GM18507 (cell line): ENCODE data around the gene PAQR5.
"Not testable (repeated sequence)": the region's sequence is repeated elsewhere in the genome, so short reads cannot be mapped to it uniquely, and the experiment has no call there.

ENCODE experiments used
- DNase-seq: peaks from one replicate; pipeline ENCODE4 v3.0.0; 2011; ENCODE audit warnings: low read depth; ENCODE audit not compliant: insufficient read length; ENCODE audit errors: extremely low spot score
- FAIRE-seq: peaks from 2 replicates; lab custom pipeline; 2011; peaks lifted over from hg19 to GRCh38; lab: Jason Lieb, UNC

Gene PAQR5

DNA sequence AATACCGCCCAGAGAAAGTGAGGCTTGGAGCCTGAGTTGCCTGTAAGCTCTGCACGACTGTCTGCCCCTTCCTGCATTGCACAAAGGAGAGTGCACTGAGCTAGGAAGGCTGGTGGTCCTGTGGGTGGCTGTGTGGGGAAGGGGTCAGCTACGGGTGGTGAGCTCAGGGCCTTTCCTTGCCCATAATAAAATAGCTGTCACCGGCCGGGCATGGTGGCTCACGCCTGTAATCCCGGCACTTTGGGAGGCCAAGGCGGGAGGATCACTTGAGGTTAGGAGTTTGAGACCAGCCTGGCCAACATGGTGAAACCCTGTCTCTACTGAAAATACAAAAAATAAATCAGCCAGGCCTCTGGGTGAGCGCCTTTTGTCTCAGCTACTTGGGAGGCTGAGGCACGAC, 7.1 kb upstream of the PAQR5 start:
- not testable (repeated sequence) for DNase-seq, FAIRE-seq

DNA sequence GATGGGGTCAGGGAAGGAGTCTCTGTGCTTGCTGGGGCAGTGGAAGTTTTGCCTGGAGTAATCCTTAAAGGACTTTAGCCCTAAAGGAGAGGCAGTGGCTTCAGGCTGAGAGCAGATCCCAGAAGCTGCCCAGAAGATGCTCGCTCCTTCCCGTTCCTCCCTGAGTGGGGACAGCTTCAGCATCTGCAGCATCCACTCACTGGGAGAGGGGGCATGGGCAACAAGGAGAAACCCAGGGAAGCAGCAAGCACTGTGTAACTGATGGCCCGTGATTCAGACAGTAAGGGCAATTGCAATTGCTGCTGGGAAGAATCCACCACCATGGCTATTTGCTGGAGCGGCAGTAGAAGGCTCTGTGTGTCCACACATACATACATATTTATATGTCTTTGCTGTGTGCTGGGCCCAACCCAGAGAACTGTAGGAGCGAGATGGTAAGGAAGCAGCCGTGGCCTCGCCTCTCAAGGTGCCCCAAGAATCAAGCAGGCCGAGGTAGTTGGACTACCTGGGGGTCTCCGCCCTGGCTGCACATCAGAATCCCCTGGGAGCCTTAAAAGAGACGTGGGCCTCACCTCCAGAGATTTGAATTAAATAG, 5.8 kb upstream of the PAQR5 start:
- DNase-seq (no peak), FAIRE-seq (no peak)

DNA sequence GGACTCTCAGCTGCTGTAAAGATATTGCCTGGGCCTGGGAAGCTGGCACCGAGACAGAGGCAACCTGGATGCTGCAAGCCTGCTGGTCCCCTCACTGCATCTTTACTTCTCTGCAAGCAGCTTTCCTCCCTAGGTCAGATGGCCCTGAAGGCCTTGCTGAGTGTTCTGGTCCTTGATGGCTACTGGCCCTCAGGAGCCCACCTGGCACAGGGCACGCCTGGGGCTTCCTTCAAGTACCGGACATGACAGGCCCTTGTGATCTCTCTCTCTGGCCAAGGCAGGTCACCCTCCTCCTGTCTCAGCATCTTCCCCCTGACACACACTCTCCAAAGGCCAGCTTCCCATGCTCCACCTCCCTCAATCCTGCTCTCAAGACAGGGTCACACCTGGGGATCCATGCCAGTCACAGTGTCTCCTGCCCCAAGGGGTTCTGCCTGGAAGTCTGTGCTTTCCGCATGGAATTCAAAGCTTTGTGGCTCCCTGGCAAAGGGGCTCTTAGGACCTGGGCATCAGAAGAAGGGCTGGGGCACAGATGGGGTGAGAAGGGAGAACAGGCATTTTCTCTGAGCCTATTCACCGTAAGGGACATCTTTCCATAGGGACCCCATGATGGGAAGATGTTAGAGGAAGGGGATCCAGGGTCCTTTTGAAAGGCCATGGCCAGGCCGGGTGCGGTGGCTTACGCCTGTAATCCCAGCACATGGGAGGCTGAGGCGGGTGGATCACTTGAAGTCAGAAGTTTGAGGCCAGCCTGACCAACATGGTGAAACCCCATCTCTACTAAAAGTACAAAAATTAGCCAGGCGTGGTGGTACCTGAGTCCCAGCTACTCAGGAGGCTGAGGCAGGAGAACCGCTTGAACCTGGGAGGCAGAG, 4.7 kb upstream of the PAQR5 start:
- no peak for DNase-seq
- no peak for FAIRE-seq

DNA sequence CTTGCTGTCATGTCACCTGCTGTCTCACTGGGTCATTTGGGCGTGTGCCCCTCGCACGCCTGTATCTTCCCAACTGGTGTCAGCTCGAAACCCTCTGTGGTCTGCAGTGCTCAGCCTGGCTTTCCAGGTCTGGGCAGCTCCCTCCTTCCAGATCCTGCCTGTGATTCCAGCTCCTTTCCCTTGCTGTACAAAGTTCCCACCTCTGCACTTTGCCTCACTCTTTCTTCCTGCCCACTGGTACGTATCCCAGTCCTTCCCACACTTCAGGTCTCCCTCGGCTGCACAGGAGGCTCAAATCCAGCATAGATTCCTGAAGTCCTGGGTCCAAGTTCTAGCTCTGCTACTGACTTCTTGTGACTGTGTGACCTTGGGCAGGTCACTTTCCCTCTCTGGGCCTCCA, 2.1 kb upstream of the PAQR5 start:
- FAIRE-seq (no peak), DNase-seq (no peak)

DNA sequence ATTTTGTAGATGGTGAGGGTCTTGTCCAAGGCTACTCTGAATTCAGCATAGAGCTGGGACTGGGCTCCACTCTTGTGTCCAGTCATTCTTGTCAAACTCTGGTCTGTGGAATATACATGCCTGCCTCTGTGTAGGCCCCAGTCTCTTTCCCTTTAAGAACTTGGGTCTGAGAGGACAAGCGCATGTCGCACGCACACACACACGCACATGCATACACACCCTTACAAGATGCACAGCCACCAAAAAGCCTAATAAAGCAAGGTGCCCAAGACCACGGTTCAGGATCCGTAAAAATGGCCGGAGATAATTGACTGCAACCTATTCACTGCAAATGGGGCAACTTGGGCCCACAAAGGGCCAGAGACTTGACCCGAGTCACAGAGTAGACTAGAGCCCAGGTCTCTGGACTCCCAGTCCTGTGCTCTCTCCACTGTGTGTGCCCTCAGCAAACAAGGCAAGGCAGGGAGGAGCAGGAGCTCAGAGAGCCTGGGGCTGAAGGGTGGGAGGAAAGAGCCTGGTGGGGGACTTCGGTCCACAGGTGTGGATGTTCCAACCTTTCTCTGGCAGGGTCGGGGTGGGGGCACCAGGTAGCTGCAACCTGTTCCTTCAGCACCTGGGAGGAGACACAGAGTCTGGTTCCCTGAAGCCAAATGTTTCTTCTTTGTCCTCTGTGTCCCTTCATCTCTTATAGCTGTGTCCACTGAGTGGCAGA, 914 bp upstream of the PAQR5 start:
- FAIRE-seq: no peak
- no peak for DNase-seq

DNA sequence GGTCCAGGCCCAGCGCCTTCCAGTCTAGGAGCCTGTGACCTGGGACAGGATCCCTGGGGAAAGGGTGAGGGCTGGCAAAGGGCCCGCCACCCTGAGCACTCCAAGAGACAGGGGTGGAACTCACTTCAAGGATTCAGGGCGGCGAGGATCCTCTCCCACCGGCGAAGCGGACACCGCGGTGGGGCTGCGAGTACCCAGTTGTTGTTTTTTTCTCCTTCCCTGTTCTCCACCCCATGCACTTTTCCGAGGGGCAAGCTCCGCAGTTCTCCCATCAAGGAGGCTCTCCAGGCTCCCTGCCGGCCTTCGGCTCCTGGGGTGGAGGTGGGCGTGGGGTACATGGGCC, 387 bp upstream of the PAQR5 start:
- no peak for DNase-seq
- no peak for FAIRE-seq

DNA sequence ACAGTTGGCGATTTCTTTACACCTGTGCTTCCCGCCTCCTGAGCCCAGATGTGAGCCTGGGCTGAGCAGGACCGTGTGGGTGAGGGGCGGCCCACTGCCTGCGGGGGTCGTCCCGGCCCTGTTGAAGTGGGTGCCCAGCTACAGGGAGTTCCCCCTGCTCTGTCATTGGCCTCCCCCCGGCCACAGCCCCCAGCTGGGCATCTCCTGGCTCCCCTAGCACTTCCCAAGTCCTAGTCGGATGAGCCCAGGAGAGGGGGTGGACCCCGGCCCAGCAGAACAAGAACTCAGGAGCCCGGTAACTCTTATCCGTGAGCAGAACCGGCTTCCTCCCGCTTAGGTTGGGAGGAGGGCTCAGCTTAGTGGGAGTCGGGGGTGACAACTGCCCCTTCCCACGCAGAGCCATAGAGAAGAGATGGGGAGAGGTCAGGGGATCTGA, 757 bp downstream of the PAQR5 start:
- no peak for FAIRE-seq
- no peak for DNase-seq

DNA sequence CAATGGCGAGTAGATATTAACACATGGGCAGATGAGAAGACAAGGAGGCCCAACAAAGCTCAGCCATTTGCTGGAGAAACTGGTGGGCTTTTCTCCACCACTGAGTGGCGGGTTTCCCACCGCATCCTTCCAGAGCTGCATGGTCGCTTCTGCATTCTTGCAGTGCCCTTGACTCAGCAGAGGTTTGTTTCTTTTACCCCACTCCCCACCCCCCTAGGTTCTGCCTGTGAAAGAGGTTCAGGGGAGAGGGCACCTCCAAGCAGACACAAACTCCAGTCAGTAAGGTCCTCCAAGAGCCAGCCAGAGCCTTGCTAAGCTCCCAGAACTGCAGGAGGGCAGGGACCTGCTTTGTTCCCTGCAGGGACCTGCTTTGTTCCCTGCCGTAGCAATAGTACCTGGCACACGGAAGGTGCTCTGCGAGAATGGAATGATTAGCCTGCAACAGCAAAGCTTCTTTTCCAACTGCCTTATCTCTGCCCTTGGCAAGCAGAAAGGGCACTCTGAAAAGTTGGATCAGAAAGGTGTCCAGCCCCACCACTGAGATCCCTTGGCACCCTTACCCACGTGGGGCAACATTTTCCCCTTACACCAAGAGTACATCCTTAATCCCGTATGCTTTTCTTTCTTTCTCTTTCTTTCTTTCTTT, 1.4 kb downstream of the PAQR5 start:
- DNase-seq (no peak), FAIRE-seq (no peak)

DNA sequence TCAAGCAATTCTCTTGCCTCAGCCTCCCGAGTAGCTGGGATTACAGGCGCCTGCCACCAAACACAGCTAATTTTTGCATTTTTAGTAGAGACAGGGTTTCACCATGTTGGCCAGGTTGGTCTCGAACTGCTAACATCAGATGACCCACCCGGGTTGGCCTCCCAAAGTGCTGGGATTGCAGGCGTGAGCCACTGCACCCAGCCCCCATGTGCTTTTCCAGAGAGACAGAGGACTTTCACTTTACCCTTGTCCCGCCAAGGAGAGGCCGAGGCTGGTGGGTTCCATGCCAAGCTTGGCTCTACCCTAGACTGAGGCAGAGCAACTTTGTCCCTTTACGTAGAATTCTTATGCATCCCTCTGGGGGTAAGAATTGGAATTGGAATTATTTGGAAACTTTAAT, 2.4 kb downstream of the PAQR5 start:
- FAIRE-seq, DNase-seq: not testable (repeated sequence)

DNA sequence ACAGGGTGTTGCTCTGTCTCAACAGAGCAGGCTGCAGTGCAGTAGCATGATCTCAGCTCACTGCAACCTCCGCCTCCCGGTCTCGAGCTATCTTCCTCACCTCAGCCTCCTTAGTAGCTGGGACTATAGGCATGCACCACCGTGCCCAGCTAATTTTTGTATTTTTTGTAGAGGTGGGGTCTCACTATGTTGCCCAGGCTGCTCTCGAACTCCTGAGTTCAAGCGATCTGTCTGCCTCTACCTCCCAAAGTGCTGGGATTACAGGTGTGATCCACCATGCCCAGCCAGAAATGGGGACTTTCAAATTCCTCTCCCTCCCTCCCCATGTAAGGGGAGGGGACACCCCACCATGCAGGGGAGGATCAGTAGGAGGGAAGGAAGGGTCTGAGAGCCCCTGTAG, 3.4 kb downstream of the PAQR5 start:
- not testable (repeated sequence) for DNase-seq, FAIRE-seq

DNA sequence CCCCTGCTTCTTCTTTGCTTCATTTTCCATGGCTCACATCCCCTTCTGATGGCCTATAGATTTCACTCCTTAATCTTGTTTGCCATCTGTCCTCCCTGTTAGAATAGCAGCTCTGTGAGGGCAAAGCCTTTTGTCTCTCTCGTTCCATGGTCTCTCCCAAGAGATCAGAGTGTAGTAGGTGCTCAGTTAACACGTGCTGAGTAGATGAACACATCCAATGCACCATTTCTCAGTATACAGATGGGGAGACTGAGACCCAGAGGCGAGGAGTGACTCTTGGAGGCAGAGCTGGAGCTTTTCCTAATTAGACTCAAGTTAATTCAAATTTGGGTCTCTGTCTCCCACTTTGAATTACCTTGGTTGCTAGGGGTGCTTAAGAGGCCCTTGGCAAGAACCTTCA, 4.2 kb downstream of the PAQR5 start:
- FAIRE-seq (no peak), DNase-seq (no peak)

DNA sequence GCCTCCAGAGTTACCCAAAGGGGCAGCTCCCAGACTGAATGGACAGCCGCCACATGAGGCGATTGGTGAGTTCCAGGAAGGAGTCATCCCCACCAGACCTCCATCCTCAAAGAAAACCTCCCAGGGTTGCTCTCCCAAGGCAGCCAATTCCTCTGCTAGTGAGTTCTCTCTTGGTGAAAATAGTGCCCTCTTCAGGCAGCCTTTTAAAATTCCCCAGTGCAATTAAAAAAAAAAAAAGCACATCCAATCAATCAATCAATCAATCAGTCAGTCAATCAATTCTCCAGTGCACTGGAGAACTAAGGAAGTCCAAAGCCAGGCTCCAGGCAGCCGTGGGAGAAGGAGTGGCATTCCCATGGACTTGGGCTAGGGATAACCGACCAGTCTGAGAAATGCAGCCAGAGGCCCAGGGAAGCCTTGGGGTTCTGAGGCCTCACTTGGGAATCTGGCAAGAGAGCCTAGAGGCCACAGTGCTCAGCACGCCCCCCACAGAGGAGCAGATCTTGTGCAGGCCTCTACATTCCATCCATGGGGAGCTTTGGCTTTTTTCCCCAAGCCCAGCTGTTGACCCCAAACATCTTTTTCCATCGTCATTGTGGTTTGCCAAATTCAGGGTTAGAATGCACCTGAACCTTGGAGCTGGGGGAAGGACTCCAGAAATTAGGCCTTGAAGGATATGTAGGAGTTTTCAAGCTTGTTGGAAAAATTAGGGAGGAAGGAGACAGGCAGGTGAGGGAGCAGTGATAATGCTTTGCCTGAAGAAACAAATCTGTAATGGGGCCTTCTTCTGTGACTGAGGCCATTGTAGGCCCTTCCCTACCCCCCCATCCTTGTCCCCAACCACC, 4.8 kb downstream of the PAQR5 start:
- no peak for DNase-seq
- FAIRE-seq: no peak

DNA sequence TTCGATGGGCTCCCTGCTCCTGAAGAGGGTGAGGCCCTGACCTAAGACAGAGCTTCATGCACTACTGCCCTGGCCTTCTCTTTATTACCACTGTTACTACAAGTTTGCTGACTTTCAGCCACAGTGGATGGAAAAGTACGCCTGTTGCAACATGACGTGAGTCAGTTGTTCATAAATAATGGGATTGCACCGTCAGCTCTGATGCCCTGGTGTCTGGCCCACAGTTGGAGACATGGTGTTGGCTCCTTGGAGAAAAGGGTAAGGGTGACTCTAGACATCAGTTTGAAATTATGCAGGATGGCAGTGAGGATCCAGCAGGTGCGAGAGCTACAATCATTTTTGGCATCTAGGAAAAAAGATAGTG, 5.5 kb downstream of the PAQR5 start:
- no peak for FAIRE-seq
- DNase-seq: no peak

DNA sequence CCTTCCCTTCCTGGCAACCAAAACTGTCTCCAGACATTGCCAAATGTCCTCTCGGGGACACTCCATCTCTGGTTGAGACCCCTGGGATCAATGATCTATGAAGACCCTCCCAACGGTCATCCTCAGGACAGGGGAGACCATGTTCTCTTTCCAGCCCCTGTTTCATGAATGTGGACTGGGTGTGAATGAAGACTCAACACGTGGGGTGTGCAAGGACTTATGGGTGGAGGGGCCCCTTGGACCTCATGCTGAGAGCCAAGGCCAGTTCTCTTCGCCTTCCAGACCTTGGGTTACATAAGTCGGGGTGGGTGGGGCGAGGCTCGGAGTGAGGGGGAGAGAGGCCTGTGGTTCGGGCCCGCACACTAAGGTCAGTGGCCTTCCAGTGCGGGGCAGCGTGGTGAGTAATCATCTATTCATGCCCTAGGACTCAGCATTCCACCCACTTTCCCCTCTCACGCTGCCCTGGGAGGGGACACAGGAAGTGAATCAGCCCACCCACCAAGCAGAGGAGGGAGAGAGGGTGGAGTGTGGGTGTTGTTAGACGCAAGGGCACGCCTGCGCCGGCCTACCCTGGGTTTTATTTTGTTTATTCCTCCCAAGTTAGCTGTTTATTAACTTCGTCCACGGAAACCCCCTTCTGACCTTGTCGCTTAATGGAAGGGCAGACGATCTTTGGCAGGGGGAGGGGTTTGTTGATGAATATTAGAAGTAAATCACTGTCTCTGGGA, 6.7 kb downstream of the PAQR5 start:
- DNase-seq (no peak), FAIRE-seq (no peak)

DNA sequence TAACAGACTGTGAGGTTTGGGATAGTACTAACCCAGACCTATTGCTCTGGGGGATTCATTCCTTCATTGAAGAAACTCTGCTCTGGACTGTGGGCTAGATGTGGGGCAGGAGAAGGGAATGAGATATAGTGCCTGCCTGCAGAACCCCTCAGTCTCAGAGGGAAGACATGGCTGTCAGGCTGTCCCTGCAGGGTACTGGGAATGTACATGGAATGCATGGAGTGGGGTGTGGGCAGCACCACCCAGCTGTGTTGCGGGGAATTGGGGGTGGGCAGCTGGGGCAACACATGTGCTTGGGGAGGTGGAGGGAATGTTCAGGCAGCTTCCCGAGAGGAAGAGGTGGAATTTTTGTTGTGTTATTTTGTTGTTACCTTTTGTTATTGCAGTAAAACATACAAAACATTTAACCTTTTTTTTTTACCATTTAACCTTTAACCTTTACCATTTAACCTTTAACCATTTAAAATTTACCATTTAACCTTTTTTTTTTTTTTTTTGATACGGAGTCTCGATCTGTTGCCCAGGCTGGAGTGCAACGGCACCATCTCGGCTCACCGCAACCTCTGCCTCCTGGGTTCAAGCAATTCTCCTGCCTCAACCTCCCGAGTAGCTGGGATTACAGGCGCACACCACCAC, 7.3 kb downstream of the PAQR5 start:
- FAIRE-seq (no peak), DNase-seq (no peak)

DNA sequence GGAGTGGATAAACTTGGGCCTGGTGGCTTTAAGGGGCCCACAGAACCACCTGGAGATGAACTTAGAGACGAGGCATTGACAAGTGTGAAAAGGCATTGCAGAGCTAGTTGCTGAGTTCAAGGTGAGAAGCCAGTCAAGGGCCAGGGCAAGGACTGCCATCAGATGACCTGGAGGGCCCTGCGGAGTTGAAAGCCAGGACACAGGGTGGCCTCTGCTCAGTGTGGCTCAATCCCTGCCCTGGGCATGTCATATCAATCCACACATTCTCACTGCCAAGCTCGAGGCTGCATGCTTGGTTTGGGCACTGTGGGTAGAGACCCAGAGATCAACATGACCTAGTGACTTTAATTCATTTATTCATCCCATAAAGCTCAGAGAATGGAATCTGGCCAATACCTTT, 9.2 kb downstream of the PAQR5 start:
- DNase-seq: no peak
- no peak for FAIRE-seq

DNA sequence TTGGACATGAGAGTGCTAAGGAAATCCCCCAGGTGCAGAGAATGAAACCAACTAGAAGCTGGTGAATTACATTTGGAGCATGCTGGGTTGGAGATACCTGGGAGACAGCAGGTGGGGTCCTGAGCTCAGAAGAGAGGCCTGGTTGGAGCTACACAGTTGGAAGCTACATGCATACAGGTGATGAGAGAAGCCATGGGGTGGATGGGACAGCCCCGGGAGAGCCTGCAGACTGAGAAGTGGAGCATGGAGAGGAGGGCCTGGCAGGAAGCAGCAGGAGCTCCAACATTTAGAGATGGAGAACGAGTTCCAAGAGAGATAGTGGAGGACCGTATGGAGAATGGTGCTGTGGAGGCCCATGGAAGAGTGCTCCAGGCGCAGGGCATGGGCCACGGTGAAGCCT, 10.2 kb downstream of the PAQR5 start:
- FAIRE-seq (no peak), DNase-seq (no peak)

DNA sequence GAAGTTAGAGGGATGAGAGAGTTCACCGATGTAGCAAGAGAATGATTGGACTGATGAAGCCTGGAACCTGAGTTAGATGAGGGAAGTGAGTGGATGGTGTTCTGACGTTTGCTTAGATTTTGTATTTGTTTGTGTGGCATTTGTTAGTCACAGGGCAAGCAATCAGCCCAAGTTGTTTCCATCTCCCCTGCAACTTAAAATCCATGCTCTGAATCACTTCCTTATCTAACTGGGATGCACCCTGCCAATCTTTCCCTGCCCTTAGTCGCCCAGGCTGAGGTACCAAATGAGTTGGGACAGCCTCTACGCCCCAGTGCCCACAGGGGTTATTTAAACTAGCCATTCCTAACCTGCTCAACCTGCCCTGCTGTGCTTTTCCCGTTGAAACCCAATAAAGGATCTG, 12.6 kb downstream of the PAQR5 start:
- FAIRE-seq (no peak), DNase-seq (no peak)
